ENCODE results near the gene MARCHF10. TPM values are rescaled to one million over a fixed set of nuclear protein-coding genes. Genes with fewer than 3 reads are reported as not detected.

MARCHF10 gene
- total RNA-seq, 1 donor from 2014 or later = not detected

- Histone ChIP-seq H3K27me3 (no peaks in the 10 kb centered on the region), H3K4me1 (peaks cover 14% of the 10 kb centered on the region), H3K27ac (no peak overlapping the region), H3K9me3 (no peaks in the 10 kb centered on the region), H3K4me3 (no peak overlapping the region), H3K36me3 (no peaks in the 10 kb centered on the region)
- TF ChIP-seq CTCF (IDR thresholded peaks at IDR 0.05) = no peak
- ATAC-seq (no peak), DNase-seq (no peak)
- intact Hi-C loops (cut with DNase I) = no loop called here
Measured at GRCh38 chr17:62816282-62816839, 8.2 kb upstream of the MARCHF10 start.

- TF ChIP-seq CTCF (IDR thresholded peaks at IDR 0.05) = no peak
- intact Hi-C loops (cut with DNase I) = no loop called here
Measured at GRCh38 chr17:62809656-62810055, 1.5 kb upstream of the MARCHF10 start.

GRCh38 chr17:62808576-62808970, 459 bp upstream of the MARCHF10 start:
- peak overlapping the region; percentile 28 for H3K4me3 ChIP-seq
- no peak for TF ChIP-seq CTCF (IDR thresholded peaks at IDR 0.05)
- no peak for ATAC-seq

More at GRCh38 chr17:62809656-62810055, 1.5 kb upstream of the MARCHF10 start:
- H3K4me3 ChIP-seq = no peak overlapping the region
- no peaks in the 10 kb centered on the region for H3K9me3 ChIP-seq
- H3K4me1 ChIP-seq = peaks cover 8% of the 10 kb centered on the region
- no peaks in the 10 kb centered on the region for H3K36me3 ChIP-seq
- no peak overlapping the region for H3K27ac ChIP-seq
- DNase-seq (no peak), ATAC-seq (no peak)
- H3K27me3 ChIP-seq = peaks cover 13% of the 10 kb centered on the region

GRCh38 chr17:62805234-62805633, 2.9 kb downstream of the MARCHF10 start:
- Histone ChIP-seq H3K4me3 (no peak overlapping the region), H3K9me3 (no peaks in the 10 kb centered on the region), H3K4me1 (peaks cover 8% of the 10 kb centered on the region), H3K36me3 (no peaks in the 10 kb centered on the region), H3K27ac (no peak overlapping the region), H3K27me3 (peaks cover 17% of the 10 kb centered on the region)
- ATAC-seq (no peak), DNase-seq (no peak)
- intact Hi-C loops (cut with DNase I) = no loop called here
- TF ChIP-seq CTCF (IDR thresholded peaks at IDR 0.05) = no peak

More at GRCh38 chr17:62808576-62808970, 459 bp upstream of the MARCHF10 start:
- Histone ChIP-seq H3K27me3 (peaks cover 13% of the 10 kb centered on the region), H3K4me1 (peaks cover 8% of the 10 kb centered on the region), H3K27ac (no peak overlapping the region), H3K9me3 (no peaks in the 10 kb centered on the region), H3K36me3 (no peaks in the 10 kb centered on the region)
- no peak for DNase-seq
- intact Hi-C loops (cut with DNase I) = no loop called here

- Histone ChIP-seq H3K27ac (no peak overlapping the region), H3K4me3 (no peak overlapping the region), H3K9me3 (no peaks in the 10 kb centered on the region), H3K36me3 (no peaks in the 10 kb centered on the region), H3K4me1 (peaks cover 8% of the 10 kb centered on the region), H3K27me3 (peaks cover 17% of the 10 kb centered on the region)
- intact Hi-C loops (cut with DNase I) = no loop called here
- DNase-seq (no peak), ATAC-seq (no peak)
- TF ChIP-seq CTCF (IDR thresholded peaks at IDR 0.05) = no peak
Measured at GRCh38 chr17:62804822-62805221, 3.3 kb downstream of the MARCHF10 start.

- H3K9me3 ChIP-seq = no peaks in the 10 kb centered on the region
- ATAC-seq = no peak
- H3K4me1 ChIP-seq = peaks cover 8% of the 10 kb centered on the region
- TF ChIP-seq CTCF (IDR thresholded peaks at IDR 0.05) = no peak
- peaks cover 17% of the 10 kb centered on the region for H3K27me3 ChIP-seq
- no peak for DNase-seq
- no peaks in the 10 kb centered on the region for H3K36me3 ChIP-seq
- intact Hi-C loops (cut with DNase I) = no loop called here
- no peak overlapping the region for H3K4me3 ChIP-seq
- no peak overlapping the region for H3K27ac ChIP-seq
Measured at GRCh38 chr17:62804025-62804424, 4.1 kb downstream of the MARCHF10 start.
